Mammary epithelial cell (primary cell): Measurements from ENCODE around the gene DPM2.

Experiments
- CTCF ChIP-seq, 2 donors: IDR thresholded peaks in 1 of 2; conservative IDR thresholded peaks in 1 of 2; 2 replicates each; pipeline ENCODE4 v1.5.1; 2011 to 2012; ENCODE audit warnings: inconsistent platforms in 2 of 2, low read length in 2 of 2, mild to moderate bottlenecking in 2 of 2, control low read depth in 1 of 2, low read depth in 1 of 2; ENCODE audit not compliant: insufficient read depth in 1 of 2; ENCODE audit errors: extremely low read depth in 1 of 2
- EZH2 ChIP-seq: IDR thresholded peaks from 2 replicates; pipeline ENCODE4 v1.6.1; 2012; ENCODE audit warnings: low read length, inconsistent platforms, borderline replicate concordance

- TF ChIP-seq CTCF (conservative IDR thresholded peaks at IDR 0.05 in 1 of 2, IDR thresholded peaks at IDR 0.05 in 1 of 2; ENCODE audit: extremely low read depth in 1 of 2, insufficient read depth in 1 of 2, low read depth in 1 of 2, low read length in 2 of 2) (no peak), EZH2 (no peak)
Observed at GRCh38 chr9:127937056-127937387, 632 bp downstream of the DPM2 start.
